Mucosa of stomach (tissue), 1 donor: ENCODE measurements around the gene AGPS.
"Not testable (repeated sequence)": the region's sequence is repeated elsewhere in the genome, so short reads cannot be mapped to it uniquely, and the experiment has no call there.

Source experiments
- H3K27me3 ChIP-seq: one replicate; pipeline ENCODE4 v1.7.0; 2013; ENCODE audit warnings: mild to moderate bottlenecking, low read length; ENCODE audit not compliant: control insufficient read depth, insufficient read depth
- H3K36me3 ChIP-seq: one replicate; pipeline ENCODE4 v1.7.0; 2013; ENCODE audit warnings: low read length; ENCODE audit not compliant: control insufficient read depth, insufficient read depth
- H3K4me1 ChIP-seq: one replicate; pipeline ENCODE4 v1.7.0; 2013; ENCODE audit warnings: mild to moderate bottlenecking, low read length; ENCODE audit not compliant: control insufficient read depth, insufficient read depth
- H3K4me3 ChIP-seq: one replicate; pipeline ENCODE4 v1.7.0; 2013; ENCODE audit warnings: low read length
- H3K9ac ChIP-seq: one replicate; pipeline ENCODE4 v1.7.0; 2013; ENCODE audit warnings: mild to moderate bottlenecking, low read length, moderate library complexity
- H3K9me3 ChIP-seq: one replicate; pipeline ENCODE4 v1.7.0; 2013; ENCODE audit warnings: mild to moderate bottlenecking, low read length, moderate library complexity; ENCODE audit not compliant: control insufficient read depth
- donor health status: Pancreatic carcinoma.

Gene AGPS

GRCh38 chr2:177403838-177404237 lies 11.3 kb downstream of the AGPS start:
- Histone ChIP-seq H3K27me3 (no peaks in the 10 kb centered on the region), H3K4me1 (peaks cover 23% of the 10 kb centered on the region), H3K9ac (no peak overlapping the region), H3K4me3 (no peak overlapping the region), H3K9me3 (no peaks in the 10 kb centered on the region), H3K36me3 (no peaks in the 10 kb centered on the region)

GRCh38 chr2:177404243-177404642 lies 11.7 kb downstream of the AGPS start:
- no peaks in the 10 kb centered on the region for H3K27me3 ChIP-seq
- peaks cover 21% of the 10 kb centered on the region for H3K4me1 ChIP-seq
- H3K9ac ChIP-seq: no peak overlapping the region
- H3K36me3 ChIP-seq: no peaks in the 10 kb centered on the region
- no peaks in the 10 kb centered on the region for H3K9me3 ChIP-seq
- H3K4me3 ChIP-seq: no peak overlapping the region

GRCh38 chr2:177405029-177405692 lies 12.6 kb downstream of the AGPS start:
- Histone ChIP-seq H3K9ac (no peak overlapping the region), H3K36me3 (no peaks in the 10 kb centered on the region), H3K4me3 (no peak overlapping the region), H3K9me3 (no peaks in the 10 kb centered on the region), H3K27me3 (no peaks in the 10 kb centered on the region), H3K4me1 (peaks cover 21% of the 10 kb centered on the region)

GRCh38 chr2:177406182-177406581 lies 13.6 kb downstream of the AGPS start:
- no peaks in the 10 kb centered on the region for H3K27me3 ChIP-seq
- no peak overlapping the region for H3K9ac ChIP-seq
- H3K4me3 ChIP-seq: no peak overlapping the region
- H3K9me3 ChIP-seq: no peaks in the 10 kb centered on the region
- peaks cover 21% of the 10 kb centered on the region for H3K4me1 ChIP-seq
- H3K36me3 ChIP-seq: no peaks in the 10 kb centered on the region

GRCh38 chr2:177407031-177407430 lies 14.5 kb downstream of the AGPS start:
- no peaks in the 10 kb centered on the region for H3K9me3 ChIP-seq
- H3K36me3 ChIP-seq: no peaks in the 10 kb centered on the region
- H3K9ac ChIP-seq: no peak overlapping the region
- peaks cover 21% of the 10 kb centered on the region for H3K4me1 ChIP-seq
- H3K4me3 ChIP-seq: no peak overlapping the region
- H3K27me3 ChIP-seq: no peaks in the 10 kb centered on the region

- H3K27me3 ChIP-seq, H3K4me1 ChIP-seq, H3K9me3 ChIP-seq, H3K4me3 ChIP-seq, H3K36me3 ChIP-seq, H3K9ac ChIP-seq: not testable (repeated sequence)
These were observed 18.1 kb downstream of the AGPS start for GRCh38 chr2:177410629-177411028.

- Histone ChIP-seq H3K36me3 (no peaks in the 10 kb centered on the region), H3K27me3 (no peaks in the 10 kb centered on the region), H3K9ac (no peak overlapping the region), H3K4me1 (no peaks in the 10 kb centered on the region), H3K4me3 (no peak overlapping the region), H3K9me3 (no peaks in the 10 kb centered on the region)
These were observed 21.1 kb downstream of the AGPS start for GRCh38 chr2:177413703-177414102.

- no peaks in the 10 kb centered on the region for H3K27me3 ChIP-seq
- H3K4me3 ChIP-seq: no peak overlapping the region
- no peaks in the 10 kb centered on the region for H3K36me3 ChIP-seq
- no peaks in the 10 kb centered on the region for H3K9me3 ChIP-seq
- no peak overlapping the region for H3K9ac ChIP-seq
- H3K4me1 ChIP-seq: peaks cover 8% of the 10 kb centered on the region
These were observed 26.7 kb downstream of the AGPS start for GRCh38 chr2:177419274-177419673.

GRCh38 chr2:177422271-177422670 lies 29.7 kb downstream of the AGPS start:
- no peaks in the 10 kb centered on the region for H3K27me3 ChIP-seq

GRCh38 chr2:177424120-177424519 lies 31.5 kb downstream of the AGPS start:
- not testable (repeated sequence) for H3K9me3 ChIP-seq, H3K4me3 ChIP-seq, H3K27me3 ChIP-seq, H3K9ac ChIP-seq, H3K36me3 ChIP-seq, H3K4me1 ChIP-seq

More at GRCh38 chr2:177422271-177422670, 29.7 kb downstream of the AGPS start:
- H3K9me3 ChIP-seq: no peaks in the 10 kb centered on the region
- H3K4me1 ChIP-seq: peaks cover 8% of the 10 kb centered on the region
- no peak overlapping the region for H3K4me3 ChIP-seq
- H3K9ac ChIP-seq: no peak overlapping the region
- no peaks in the 10 kb centered on the region for H3K36me3 ChIP-seq

- not testable (repeated sequence) for H3K4me3 ChIP-seq, H3K4me1 ChIP-seq, H3K36me3 ChIP-seq, H3K9ac ChIP-seq, H3K27me3 ChIP-seq, H3K9me3 ChIP-seq
These were observed 32.0 kb downstream of the AGPS start for GRCh38 chr2:177424620-177425019.

DNA sequence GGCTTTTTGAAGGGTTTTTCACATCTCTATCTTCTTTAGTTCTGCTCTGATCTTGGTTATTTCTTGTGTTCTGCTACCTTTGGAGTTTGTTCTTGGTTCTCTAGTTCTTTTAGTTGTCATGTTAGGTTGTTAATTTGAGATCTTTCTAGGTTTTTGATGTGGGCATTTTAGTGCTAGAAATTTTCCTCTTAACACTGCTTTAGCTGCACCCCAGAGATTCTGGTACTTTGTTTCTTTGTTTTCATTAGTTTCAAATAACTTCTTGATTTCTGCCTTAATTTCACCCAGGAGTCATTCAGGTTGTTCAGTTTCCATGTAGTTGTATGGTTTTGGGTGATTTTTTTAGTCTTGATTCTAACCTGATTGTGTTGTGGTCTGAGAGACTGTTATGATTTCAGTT lies 34.7 kb downstream of the AGPS start:
- Histone ChIP-seq H3K9me3 (peaks cover 5% of the 10 kb centered on the region), H3K36me3 (peaks cover 13% of the 10 kb centered on the region), H3K27me3 (no peaks in the 10 kb centered on the region), H3K4me3 (no peak overlapping the region), H3K9ac (no peak overlapping the region), H3K4me1 (peaks cover 2% of the 10 kb centered on the region)

DNA sequence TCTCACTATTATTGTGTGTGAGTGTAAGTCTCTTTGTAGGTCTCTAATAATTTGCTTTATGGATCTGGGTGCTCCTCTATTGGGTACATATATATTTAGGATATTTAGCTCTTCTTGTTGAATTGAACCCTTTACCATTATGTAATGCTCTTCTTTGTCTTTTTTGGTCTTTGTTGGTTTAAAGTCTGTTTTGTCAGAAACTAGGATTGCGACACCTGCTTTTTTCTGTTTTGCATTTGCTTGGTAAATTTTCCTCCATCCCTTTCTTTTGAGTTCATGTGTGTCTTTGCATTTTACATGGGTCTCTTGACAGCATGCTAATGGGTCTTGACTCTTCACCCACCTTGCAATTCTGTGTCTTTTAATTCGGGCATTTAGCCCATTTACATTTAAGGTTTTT lies 35.4 kb downstream of the AGPS start:
- not testable (repeated sequence) for H3K4me1 ChIP-seq, H3K9ac ChIP-seq, H3K27me3 ChIP-seq, H3K9me3 ChIP-seq, H3K4me3 ChIP-seq
- H3K36me3 ChIP-seq: peaks cover 13% of the 10 kb centered on the region
